HEK293 (cell line): ENCODE data around the gene SHISA5.

ENCODE experiments used
- CTCF ChIA-PET: fragments of 350-600 bp; formaldehyde crosslinking; extraction: SDS; loops from one replicate; lab custom pipeline; 2021; ENCODE audit warnings: antibody characterized with exemption; lab: Yijun Ruan, JAX
- POLR2A ChIA-PET: fragments of 300-600 bp; formaldehyde crosslinking; extraction: SDS; loops from one replicate; lab custom pipeline; 2020; ENCODE audit warnings: antibody characterized with exemption, inconsistent platforms; lab: Yijun Ruan, JAX
- H3K27ac ChIP-seq: fragments of 200-500 bp; sonication (Bioruptor generic); 2 replicates; pipeline ENCODE4 v1.5.1; 2014; ENCODE audit warnings: low read depth, low read length, control low read depth, inconsistent platforms; ENCODE audit errors: extremely low read depth
- H3K36me3 ChIP-seq, 2 experiments: fragments of 200-500 bp in 1 of 2; sonication (Bioruptor generic) in 1 of 2; 1 replicate in 1 of 2; 2 replicates in 1 of 2; pipeline ENCODE4 v1.5.1; 2014 to 2017; ENCODE audit warnings: inconsistent platforms in 2 of 2, low read length in 2 of 2; ENCODE audit not compliant: control insufficient read depth in 2 of 2, insufficient read depth in 1 of 2
- H3K4me1 ChIP-seq: fragments of 200-500 bp; sonication (Bioruptor generic); 2 replicates; pipeline ENCODE4 v1.5.1; 2014; ENCODE audit warnings: mild to moderate bottlenecking, low read length, inconsistent platforms; ENCODE audit not compliant: control insufficient read depth, insufficient read depth
- H3K4me3 ChIP-seq: 2 replicates; pipeline ENCODE4 v1.5.1; 2011; ENCODE audit warnings: low read depth, mild to moderate bottlenecking, control low read depth, low read length, moderate library complexity
- H3K9me3 ChIP-seq: fragments of 200-500 bp; sonication (Bioruptor generic); 2 replicates; pipeline ENCODE4 v1.5.1; 2014; ENCODE audit warnings: low read depth, low read length, inconsistent platforms; ENCODE audit not compliant: control insufficient read depth, insufficient read depth
- BCL11B ChIP-seq: fragments of 450-650 bp; formaldehyde crosslinking; IDR thresholded peaks from 2 replicates; pipeline ENCODE4 v1.5.1; 2016; ENCODE audit warnings: low read depth, missing biosample characterization, missing genetic modification characterization
- GLIS1 ChIP-seq: fragments of 450-650 bp; formaldehyde crosslinking; IDR thresholded peaks from 2 replicates; pipeline ENCODE4 v1.5.1; 2016; ENCODE audit warnings: missing biosample characterization, missing genetic modification characterization
- HOXA7 ChIP-seq: sonication (generic); formaldehyde crosslinking; IDR thresholded peaks from 2 replicates; pipeline ENCODE4 v1.8.1; 2022; ENCODE audit warnings: missing genetic modification reagents, borderline replicate concordance
- KLF1 ChIP-seq: fragments of 450-650 bp; formaldehyde crosslinking; IDR thresholded peaks from 2 replicates; pipeline ENCODE4 v1.5.1; 2016; ENCODE audit warnings: missing biosample characterization, missing genetic modification characterization
- KLF7 ChIP-seq: fragments of 450-650 bp; formaldehyde crosslinking; IDR thresholded peaks from 2 replicates; pipeline ENCODE4 v1.5.1; 2016; ENCODE audit warnings: missing biosample characterization, missing genetic modification characterization, borderline replicate concordance
- ZBTB48 ChIP-seq: fragments of 450-650 bp; formaldehyde crosslinking; IDR thresholded peaks from 2 replicates; pipeline ENCODE4 v1.5.1; 2016; ENCODE audit warnings: missing biosample characterization, missing genetic modification characterization
- ZBTB7A ChIP-seq: fragments of 450-650 bp; formaldehyde crosslinking; IDR thresholded peaks from 2 replicates; pipeline ENCODE4 v1.5.1; 2016; ENCODE audit warnings: low read depth, missing biosample characterization, missing genetic modification characterization
- ZFHX2 ChIP-seq: fragments of 450-650 bp; formaldehyde crosslinking; conservative IDR thresholded peaks from 2 replicates; pipeline ENCODE4 v1.5.1; 2016; ENCODE audit warnings: missing biosample characterization, missing genetic modification characterization
- ZNF121 ChIP-seq: fragments of 450-650 bp; formaldehyde crosslinking; IDR thresholded peaks from 2 replicates; pipeline ENCODE4 v1.5.1; 2016; ENCODE audit warnings: missing biosample characterization, missing genetic modification characterization
- ZNF133 ChIP-seq: fragments of 450-650 bp; formaldehyde crosslinking; IDR thresholded peaks from 2 replicates; pipeline ENCODE4 v1.5.1; 2016; ENCODE audit warnings: missing biosample characterization, missing genetic modification characterization
- ZNF223 ChIP-seq: fragments of 450-650 bp; formaldehyde crosslinking; IDR thresholded peaks from 2 replicates; pipeline ENCODE4 v1.5.1; 2016; ENCODE audit warnings: missing biosample characterization, missing genetic modification characterization
- ZNF24 ChIP-seq: fragments of 450-650 bp; formaldehyde crosslinking; IDR thresholded peaks from 2 replicates; pipeline ENCODE4 v1.5.1; 2016; ENCODE audit warnings: missing biosample characterization, missing genetic modification characterization
- ZNF274 ChIP-seq, 2 experiments: fragments of 200-500 bp in 1 of 2; fragments of 450-650 bp in 1 of 2; sonication (Bioruptor generic) in 1 of 2; formaldehyde crosslinking in 1 of 2; IDR thresholded peaks; 2 replicates each; pipeline versions ENCODE4 v1.5.1 to v1.6.1; 2014 to 2016; ENCODE audit warnings: borderline replicate concordance in 1 of 2, inconsistent platforms in 1 of 2, low read length in 1 of 2, missing biosample characterization in 1 of 2, missing genetic modification characterization in 1 of 2
- ZNF362 ChIP-seq: fragments of 450-650 bp; formaldehyde crosslinking; IDR thresholded peaks from 2 replicates; pipeline ENCODE4 v1.5.1; 2016; ENCODE audit warnings: missing biosample characterization, missing genetic modification characterization
- ZNF433 ChIP-seq: fragments of 450-650 bp; formaldehyde crosslinking; IDR thresholded peaks from 2 replicates; pipeline ENCODE4 v1.5.1; 2016; ENCODE audit warnings: missing biosample characterization, missing genetic modification characterization, low read depth
- ZNF48 ChIP-seq: fragments of 450-650 bp; formaldehyde crosslinking; IDR thresholded peaks from 2 replicates; pipeline ENCODE4 v1.5.1; 2016; ENCODE audit warnings: missing biosample characterization, missing genetic modification characterization
- ZNF558 ChIP-seq: fragments of 450-650 bp; formaldehyde crosslinking; IDR thresholded peaks from 2 replicates; pipeline ENCODE4 v1.5.1; 2016; ENCODE audit warnings: missing biosample characterization, missing genetic modification characterization
- ZNF561 ChIP-seq: fragments of 450-650 bp; IDR thresholded peaks from 2 replicates; pipeline ENCODE4 v1.5.1; 2018; ENCODE audit warnings: missing biosample characterization, missing genetic modification characterization, borderline replicate concordance
- ZNF777 ChIP-seq: fragments of 450-650 bp; formaldehyde crosslinking; IDR thresholded peaks from 2 replicates; pipeline ENCODE4 v1.5.1; 2017; ENCODE audit warnings: missing biosample characterization, missing genetic modification characterization, borderline replicate concordance
- ZNF791 ChIP-seq: fragments of 450-650 bp; formaldehyde crosslinking; IDR thresholded peaks from 2 replicates; pipeline ENCODE4 v1.5.1; 2016; ENCODE audit warnings: missing biosample characterization, missing genetic modification characterization
- ZSCAN16 ChIP-seq: fragments of 450-650 bp; formaldehyde crosslinking; IDR thresholded peaks from 2 replicates; pipeline ENCODE4 v1.5.1; 2016; ENCODE audit warnings: missing biosample characterization, missing genetic modification characterization
- TF ChIP-seq, protein P1 (sequence below): fragments of 450-650 bp; formaldehyde crosslinking; IDR thresholded peaks from 2 replicates; pipeline ENCODE4; 2016; ENCODE audit warnings: missing biosample characterization, missing genetic modification characterization

The SHISA5 gene

DNA sequence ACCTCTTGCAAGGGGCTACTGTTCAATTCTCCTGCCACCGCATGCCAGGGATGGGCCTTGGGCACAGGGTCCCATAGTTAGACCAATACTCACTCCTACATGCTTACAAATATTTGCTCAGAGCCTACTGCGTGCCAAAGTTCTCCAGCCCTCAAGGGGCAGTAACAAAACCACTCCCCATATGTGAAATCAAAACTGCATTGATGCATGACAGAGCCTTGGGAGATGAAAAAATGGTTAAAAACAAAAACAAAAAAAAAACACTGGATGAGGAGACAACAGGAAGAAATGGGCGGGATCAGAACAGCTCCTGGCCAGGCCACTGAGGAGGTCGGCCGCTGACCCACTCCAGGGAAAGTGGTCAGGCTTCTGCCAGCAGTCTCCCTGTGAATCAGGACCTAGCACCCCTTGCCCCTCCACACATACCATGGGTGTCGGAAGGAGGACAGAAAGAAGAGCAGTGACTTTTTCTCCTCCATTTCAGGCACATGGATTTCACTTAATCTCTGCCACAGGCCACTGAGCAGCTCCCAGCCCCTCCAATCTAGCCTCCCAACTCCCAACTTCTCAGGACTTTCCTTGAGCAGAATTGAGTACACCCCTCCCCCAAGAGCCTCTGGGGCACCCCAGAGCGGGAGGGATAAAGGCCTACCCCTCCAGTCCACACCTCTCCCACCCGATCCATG lies 76.9 kb downstream of the SHISA5 start:
- Histone ChIP-seq H3K36me3 (peaks cover 0 to 11% of the 10 kb centered on the region in 2 experiments; a peak in 1 of 3 replicates), H3K9me3 (no peaks in the 10 kb centered on the region), H3K4me3 (no peak overlapping the region), H3K27ac (no peak overlapping the region), H3K4me1 (peaks cover 3% of the 10 kb centered on the region; the same call in 1 of the 2 replicates)
- CTCF ChIA-PET, result interaction anchor here (0.8 to 4.1 kb wide), 2 partner anchors 9 to 13 kb away, joined by 3 to 25 read pairs; no protein-coding TSS in a partner anchor
- no peak for TF ChIP-seq ZNF558 (tag by site-specific recombination)
- TF ChIP-seq, protein P1, sequence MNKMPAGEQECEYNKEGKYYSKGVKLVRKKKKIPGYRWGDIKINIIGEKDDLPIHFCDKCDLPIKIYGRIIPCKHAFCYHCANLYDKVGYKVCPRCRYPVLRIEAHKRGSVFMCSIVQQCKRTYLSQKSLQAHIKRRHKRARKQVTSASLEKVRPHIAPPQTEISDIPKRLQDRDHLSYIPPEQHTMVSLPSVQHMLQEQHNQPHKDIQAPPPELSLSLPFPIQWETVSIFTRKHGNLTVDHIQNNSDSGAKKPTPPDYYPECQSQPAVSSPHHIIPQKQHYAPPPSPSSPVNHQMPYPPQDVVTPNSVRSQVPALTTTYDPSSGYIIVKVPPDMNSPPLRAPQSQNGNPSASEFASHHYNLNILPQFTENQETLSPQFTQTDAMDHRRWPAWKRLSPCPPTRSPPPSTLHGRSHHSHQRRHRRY (tag by site-specific recombination), result no peak
- TF ChIP-seq ZNF791 (tag by site-specific recombination), result no peak
- TF ChIP-seq HOXA7, result no peak
- POLR2A ChIA-PET, result interaction anchor here (0.9 kb wide), 1 partner anchor 13 kb away, joined by 3 read pairs; the partner anchor contains the start of genes CCDC51 and TMA7

DNA sequence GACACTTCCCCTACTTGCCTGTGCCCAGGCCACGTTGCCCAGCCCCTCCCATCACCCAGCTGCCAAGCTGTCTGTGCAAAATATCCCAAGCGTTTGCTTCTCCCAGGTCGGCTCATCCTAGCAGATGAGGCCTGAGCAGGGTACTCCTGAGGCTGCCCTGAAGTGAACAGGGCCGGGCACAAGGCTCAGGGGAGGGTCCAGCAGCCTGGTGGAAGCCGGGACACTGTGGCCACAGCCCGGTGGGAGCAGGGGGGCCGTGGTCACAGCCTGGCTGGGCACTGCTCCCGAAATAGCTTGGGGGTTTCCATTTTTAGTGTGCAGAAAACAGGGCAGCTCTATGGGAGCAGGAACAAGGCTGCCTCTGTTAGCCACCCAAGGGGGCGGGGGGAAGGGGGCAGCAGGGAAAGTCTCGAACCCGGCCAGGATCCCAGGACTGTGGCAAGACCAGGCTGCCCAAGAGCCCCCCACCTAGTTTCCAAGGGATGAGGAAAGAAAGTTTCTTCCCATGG lies 77.5 kb downstream of the SHISA5 start:
- peaks cover 3% of the 10 kb centered on the region; the same call in 1 of the 2 replicates for H3K4me1 ChIP-seq
- no peak for TF ChIP-seq ZNF133 (tag by site-specific recombination)
- TF ChIP-seq ZNF48, result no peak
- no peak for TF ChIP-seq ZNF121 (tag by site-specific recombination)
- no peak for TF ChIP-seq ZNF561 (tag by site-specific recombination)
- no peak for TF ChIP-seq ZSCAN16 (tag by site-specific recombination)
- no peak for TF ChIP-seq ZNF223 (tag by site-specific recombination)
- no peak for TF ChIP-seq GLIS1 (tag by site-specific recombination)
- TF ChIP-seq ZNF777 (tag by site-specific recombination), result no peak
- no peak for TF ChIP-seq ZNF274 (IDR thresholded peaks at IDR 0.05; ENCODE audit: low read length)
- no peak for TF ChIP-seq ZNF274 (tag by site-specific recombination; IDR thresholded peaks at IDR 0.05; ENCODE audit: borderline replicate concordance)
- no peak for TF ChIP-seq BCL11B (tag by site-specific recombination)
- no peak for TF ChIP-seq ZNF362 (tag by site-specific recombination)
- TF ChIP-seq ZBTB48 (tag by site-specific recombination), result no peak
- CTCF ChIA-PET, result interaction anchor here (0.7 to 4.1 kb wide), 3 partner anchors 10 to 84 kb away, joined by 3 to 25 read pairs (median 3); no protein-coding TSS in a partner anchor
- H3K9me3 ChIP-seq, result no peaks in the 10 kb centered on the region
- no peak overlapping the region for H3K27ac ChIP-seq
- POLR2A ChIA-PET, result interaction anchor here (0.9 kb wide), 1 partner anchor 13 kb away, joined by 3 read pairs; the partner anchor contains the start of genes CCDC51 and TMA7
- H3K36me3 ChIP-seq, result peaks cover 0 to 5% of the 10 kb centered on the region in 2 experiments; a peak in 1 of 3 replicates
- no peak overlapping the region for H3K4me3 ChIP-seq

- Histone ChIP-seq H3K4me3 (no peak overlapping the region), H3K27ac (no peak overlapping the region), H3K4me1 (peaks cover 3% of the 10 kb centered on the region; the same call in 1 of the 2 replicates), H3K36me3 (no peaks in the 10 kb centered on the region), H3K9me3 (no peaks in the 10 kb centered on the region)
- POLR2A ChIA-PET, result no interaction called here
- CTCF ChIA-PET, result interaction anchor here (1.2 to 4.1 kb wide), 2 partner anchors 11 to 24 kb away, joined by 3 to 25 read pairs; no protein-coding TSS in a partner anchor
- TF ChIP-seq ZBTB7A, result no peak
- peak; percentile 85 for TF ChIP-seq GLIS1 (tag by site-specific recombination)
- no peak for TF ChIP-seq ZNF433 (tag by site-specific recombination)
- peak; percentile 48 for TF ChIP-seq KLF1 (tag by site-specific recombination)
- TF ChIP-seq ZNF24, result no peak
- no peak for TF ChIP-seq KLF7 (tag by site-specific recombination)
- TF ChIP-seq ZFHX2 (tag by site-specific recombination), result no peak
Observed at GRCh38 chr3:48425281-48425812, 78.6 kb downstream of the SHISA5 start.
